HEK293 (cell line): ENCODE measurements around the gene PJA2.
"Not testable (repeated sequence)": the region's sequence is repeated elsewhere in the genome, so short reads cannot be mapped to it uniquely, and the experiment has no call there.

Source experiments
- ZNF274 ChIP-seq, 2 experiments: fragments of 200-500 bp in 1 of 2; fragments of 450-650 bp in 1 of 2; sonication (Bioruptor generic) in 1 of 2; formaldehyde crosslinking in 1 of 2; IDR thresholded peaks; 2 replicates each; pipeline versions ENCODE4 v1.5.1 to v1.6.1; 2014 to 2016; ENCODE audit warnings: borderline replicate concordance in 1 of 2, inconsistent platforms in 1 of 2, low read length in 1 of 2, missing biosample characterization in 1 of 2, missing genetic modification characterization in 1 of 2
- TF ChIP-seq, protein P1 (sequence below): fragments of 450-650 bp; formaldehyde crosslinking; IDR thresholded peaks from 2 replicates; pipeline ENCODE4 v1.5.1; 2016; ENCODE audit warnings: missing biosample characterization, missing genetic modification characterization

DNA sequence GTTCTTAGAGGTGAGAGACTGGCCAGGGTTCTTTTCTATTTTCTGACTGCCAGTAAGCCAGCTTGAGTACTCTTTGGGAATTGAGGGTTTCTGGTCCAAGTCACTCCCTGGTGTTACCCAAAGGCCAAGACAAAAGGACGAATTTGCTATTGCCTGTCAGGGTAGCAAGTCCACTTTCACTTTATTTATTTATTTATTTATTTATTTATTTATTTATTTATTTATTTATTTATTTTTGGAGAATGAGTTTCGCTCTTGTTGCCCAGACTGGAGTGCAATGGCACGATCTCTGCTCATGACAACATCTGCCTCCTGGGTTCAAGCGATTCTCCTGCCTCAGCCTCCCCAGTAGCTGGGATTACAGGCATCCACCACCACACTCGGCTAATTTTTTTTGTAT is 15.7 kb upstream of the PJA2 start:
- TF ChIP-seq ZNF274 (IDR thresholded peaks at IDR 0.05; ENCODE audit: low read length); ZNF274 (tag by site-specific recombination; IDR thresholded peaks at IDR 0.05; ENCODE audit: borderline replicate concordance): not testable (repeated sequence)
- TF ChIP-seq, protein P1, sequence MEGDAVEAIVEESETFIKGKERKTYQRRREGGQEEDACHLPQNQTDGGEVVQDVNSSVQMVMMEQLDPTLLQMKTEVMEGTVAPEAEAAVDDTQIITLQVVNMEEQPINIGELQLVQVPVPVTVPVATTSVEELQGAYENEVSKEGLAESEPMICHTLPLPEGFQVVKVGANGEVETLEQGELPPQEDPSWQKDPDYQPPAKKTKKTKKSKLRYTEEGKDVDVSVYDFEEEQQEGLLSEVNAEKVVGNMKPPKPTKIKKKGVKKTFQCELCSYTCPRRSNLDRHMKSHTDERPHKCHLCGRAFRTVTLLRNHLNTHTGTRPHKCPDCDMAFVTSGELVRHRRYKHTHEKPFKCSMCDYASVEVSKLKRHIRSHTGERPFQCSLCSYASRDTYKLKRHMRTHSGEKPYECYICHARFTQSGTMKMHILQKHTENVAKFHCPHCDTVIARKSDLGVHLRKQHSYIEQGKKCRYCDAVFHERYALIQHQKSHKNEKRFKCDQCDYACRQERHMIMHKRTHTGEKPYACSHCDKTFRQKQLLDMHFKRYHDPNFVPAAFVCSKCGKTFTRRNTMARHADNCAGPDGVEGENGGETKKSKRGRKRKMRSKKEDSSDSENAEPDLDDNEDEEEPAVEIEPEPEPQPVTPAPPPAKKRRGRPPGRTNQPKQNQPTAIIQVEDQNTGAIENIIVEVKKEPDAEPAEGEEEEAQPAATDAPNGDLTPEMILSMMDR (tag by site-specific recombination), result not testable (repeated sequence)
